Transverse colon (tissue), 4 donors: ENCODE measurements around the gene CXCL12. TPM values are rescaled to one million over a fixed set of nuclear protein-coding genes. Genes with fewer than 3 reads are reported as not detected.

Experiments used
- DNase-seq: peaks from one replicate; pipeline ENCODE4 v3.0.0-alpha.2; 2019
- H3K27ac ChIP-seq, 4 donors: fragments of 200-600 bp; sonication (generic); 2 replicates each; pipeline ENCODE4 v1.5.1; 2016 to 2018; ENCODE audit warnings: inconsistent platforms in 4 of 4
- H3K27me3 ChIP-seq: fragments of 200-600 bp; sonication (generic); 2 replicates; pipeline ENCODE4 v1.5.1; 2017; ENCODE audit warnings: inconsistent platforms
- H3K36me3 ChIP-seq, 4 donors: fragments of 200-600 bp; sonication (generic); 2 replicates each; pipeline ENCODE4 v1.5.1; 2017 to 2019; ENCODE audit warnings: inconsistent platforms in 4 of 4
- H3K4me1 ChIP-seq, 4 donors: fragments of 200-600 bp; sonication (generic); 2 replicates each; pipeline ENCODE4 v1.5.1; 2017 to 2020; ENCODE audit warnings: inconsistent platforms in 4 of 4
- H3K4me3 ChIP-seq, 4 donors: fragments of 200-600 bp; sonication (generic); 1 replicate in 1 of 4; 2 replicates in 3 of 4; pipeline versions ENCODE4 v1.5.1 to v1.6.1; 2017 to 2019; ENCODE audit warnings: inconsistent platforms in 4 of 4
- H3K9me3 ChIP-seq, 2 donors: fragments of 200-600 bp; sonication (generic); 2 replicates each; pipeline ENCODE4 v1.5.1; 2017 to 2019; ENCODE audit warnings: inconsistent platforms in 2 of 2
- CTCF ChIP-seq, 5 experiments: fragments of 200-600 bp in 3 of 5; fragments of 450-650 bp in 2 of 5; sonication (generic) in 3 of 5; IDR thresholded peaks; 1 replicate in 2 of 5; 2 replicates in 3 of 5; pipeline ENCODE4 v1.5.1; 2016 to 2017; ENCODE audit warnings: antibody characterized with exemption in 5 of 5, inconsistent platforms in 3 of 5, mild to moderate bottlenecking in 2 of 5, moderate library complexity in 1 of 5
- EP300 ChIP-seq: sonication (generic); formaldehyde crosslinking; IDR thresholded peaks from one replicate; pipeline ENCODE4 v1.6.1; 2017; ENCODE audit warnings: antibody characterized with exemption, low read depth
- POLR2A ChIP-seq: fragments of 450-650 bp; IDR thresholded peaks from one replicate; pipeline ENCODE4 v1.6.1; 2016; ENCODE audit warnings: antibody characterized with exemption, mild to moderate bottlenecking, moderate library complexity
- POLR2AphosphoS5 ChIP-seq, 3 donors: sonication (generic); formaldehyde crosslinking; IDR thresholded peaks; one replicate each; pipeline ENCODE4 v1.6.1; 2016; ENCODE audit warnings: antibody characterized with exemption in 3 of 3
- WGBS, 2 donors: methylation state at CpG; one replicate each; pipeline ENCODE4 v1.1.5; 2018; ENCODE audit warnings: low coverage in 1 of 2; 5-methylcytosine and 5-hydroxymethylcytosine counted together
- in situ Hi-C, 4 donors: fragments of 200-750 bp; cut with MboI; loops; one replicate each; pipeline versions ENCODE4 v1.15.0 to v1.15.1; 2017; ENCODE audit warnings: low sequenced_read_pairs in 3 of 4, low pct_ligation_motif_present in 1 of 4, low pct_unique_long_range_greater_than_20kb in 1 of 4
- intact Hi-C: fragments of 100-400 bp; cut with DNase I; formaldehyde crosslinking; loops from one replicate; pipeline ENCODE4 v1.15.1; 2023; ENCODE audit warnings: low total_unique reads
- total RNA-seq, 4 donors: library from RNA; depleted of rRNA; stranded (reverse); fragments of >200 nt; gene quantifications; one replicate each; pipeline ENCODE4 v1.1.0, GENCODE V29; 2016

CXCL12 gene
- total RNA-seq, 4 donors from 2014 or later: 6.8 to 19.5 (median 17.9) TPM

DNA sequence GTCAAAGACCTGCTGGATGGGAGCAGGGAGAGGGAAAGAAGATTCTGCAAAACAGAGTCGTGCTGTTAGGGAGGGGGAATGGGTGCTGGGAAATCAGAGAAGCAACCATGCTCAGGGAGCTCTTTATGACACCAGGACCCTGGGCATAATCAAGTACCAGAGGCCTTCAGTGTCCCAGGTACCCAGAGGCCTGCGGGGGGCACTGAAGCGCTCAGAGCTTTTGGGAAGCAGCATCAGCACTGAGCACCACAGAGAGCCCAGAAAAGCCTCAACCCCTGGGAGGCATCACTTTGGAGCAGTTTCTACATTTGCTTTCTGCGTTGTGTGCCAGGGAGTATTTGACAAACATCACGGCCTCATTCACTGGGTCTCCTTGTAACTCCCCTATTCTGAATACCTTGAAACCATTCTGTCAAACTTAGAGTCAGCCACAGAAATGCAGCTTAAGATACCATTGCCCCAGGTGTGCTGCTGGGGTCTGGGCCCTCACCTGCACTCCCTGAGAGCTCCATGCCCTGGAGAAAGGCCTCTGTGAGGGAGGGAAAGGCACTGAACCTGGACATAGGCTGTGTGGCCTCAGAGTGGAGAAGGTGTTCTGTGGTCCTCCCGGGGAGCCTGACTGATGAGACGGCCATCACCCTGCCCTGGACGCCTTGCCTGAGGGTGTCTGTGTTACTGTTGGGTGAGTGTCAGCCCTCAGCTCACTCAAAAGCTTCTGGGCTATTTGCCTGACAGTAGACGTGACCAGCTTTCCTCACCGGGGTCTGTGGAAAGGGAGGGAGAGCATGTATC is 37.1 kb downstream of the CXCL12 start:
- Histone ChIP-seq H3K4me3 (no peak overlapping the region), H3K27me3 (no peaks in the 10 kb centered on the region), H3K4me1 (peaks cover 0 to 3% (median 0%) of the 10 kb centered on the region in 4 donors), H3K36me3 (no peaks in the 10 kb centered on the region), H3K27ac (no peak overlapping the region), H3K9me3 (no peaks in the 10 kb centered on the region)
- TF ChIP-seq POLR2AphosphoS5 (IDR thresholded peaks at IDR 0.05) (no peak), CTCF (IDR thresholded peaks at IDR 0.05) (no peak), EP300 (no peak), POLR2A (no peak)
- WGBS, 2 donors: 90% methylated on average over 10 of the region's 10 CpGs; no CpG with 5 or more reads in 1 of the 2 donors
- in situ Hi-C loops: no loop called here
- intact Hi-C loops: no loop called here
- no peak for DNase-seq

- 71% methylated on average over 6 of the region's 6 CpGs; no CpG with 5 or more reads in 1 of the 2 donors for WGBS, 2 donors
- TF ChIP-seq POLR2A: no peak
- no peak for TF ChIP-seq POLR2AphosphoS5 (IDR thresholded peaks at IDR 0.05)
- TF ChIP-seq CTCF (IDR thresholded peaks at IDR 0.05): no peak
- TF ChIP-seq EP300: no peak
- no peaks in the 10 kb centered on the region for H3K9me3 ChIP-seq
- no peaks in the 10 kb centered on the region for H3K36me3 ChIP-seq
- DNase-seq: no peak
- no peaks in the 10 kb centered on the region for H3K4me1 ChIP-seq
- no peak overlapping the region for H3K4me3 ChIP-seq
- in situ Hi-C loops: no loop called here
- intact Hi-C loops: no loop called here
- no peak overlapping the region for H3K27ac ChIP-seq
- no peaks in the 10 kb centered on the region for H3K27me3 ChIP-seq
Measured at GRCh38 chr10:44344727-44345126, 40.2 kb downstream of the CXCL12 start.

DNA sequence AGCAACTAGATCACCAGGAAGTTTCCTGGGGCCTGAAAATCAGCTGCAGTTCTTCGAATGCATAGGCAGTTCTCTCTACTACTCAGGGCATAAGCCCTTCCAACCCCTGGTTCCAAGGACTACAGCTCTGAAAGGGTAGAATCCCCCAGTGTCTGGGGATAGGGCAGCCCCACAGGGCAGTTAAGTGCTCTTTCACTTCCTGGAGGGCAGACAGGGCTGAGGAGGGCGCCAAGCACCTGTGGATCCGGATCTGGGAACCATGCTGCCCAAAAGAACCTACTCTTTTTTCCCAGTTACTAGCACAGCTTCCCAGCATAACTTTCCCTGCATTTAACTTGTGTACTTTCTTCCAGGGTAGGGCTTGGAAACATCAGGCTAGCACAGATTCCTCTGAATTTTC is 41.1 kb downstream of the CXCL12 start:
- H3K4me3 ChIP-seq: no peak overlapping the region
- H3K27ac ChIP-seq: no peak overlapping the region
- no peaks in the 10 kb centered on the region for H3K4me1 ChIP-seq
- in situ Hi-C loops (no loop called here), intact Hi-C loops (no loop called here)
- H3K36me3 ChIP-seq: no peaks in the 10 kb centered on the region
- WGBS, 2 donors: 58 to 68% methylated on average over 3 of the region's 3 CpGs
- no peak for TF ChIP-seq EP300
- no peak for DNase-seq
- H3K27me3 ChIP-seq: no peaks in the 10 kb centered on the region
- H3K9me3 ChIP-seq: no peaks in the 10 kb centered on the region

- no peak overlapping the region for H3K4me3 ChIP-seq
- 69% methylated on average over 3 of the region's 3 CpGs; no CpG with 5 or more reads in 1 of the 2 donors for WGBS, 2 donors
- TF ChIP-seq POLR2AphosphoS5 (IDR thresholded peaks at IDR 0.05) (no peak), CTCF (IDR thresholded peaks at IDR 0.05) (no peak), EP300 (no peak), POLR2A (no peak)
- H3K27me3 ChIP-seq: no peaks in the 10 kb centered on the region
- DNase-seq: no peak
- H3K4me1 ChIP-seq: no peaks in the 10 kb centered on the region
- H3K9me3 ChIP-seq: no peaks in the 10 kb centered on the region
- in situ Hi-C loops (no loop called here), intact Hi-C loops (no loop called here)
- no peaks in the 10 kb centered on the region for H3K36me3 ChIP-seq
- H3K27ac ChIP-seq: no peak overlapping the region
Measured at GRCh38 chr10:44341886-44342285, 43.0 kb downstream of the CXCL12 start.
